HG03196 (cell line): Measurements from ENCODE around the gene ST3GAL2.

ENCODE experiments used
- ATAC-seq: cut with Tn5 transposase; IDR thresholded peaks from one replicate; pipeline ENCODE4 v1.9.1; 2021; ENCODE audit not compliant: unreplicated experiment

ST3GAL2 gene

GRCh38 chr16:70440009-70440692, 1.3 kb upstream of the ST3GAL2 start:
- ATAC-seq = no peak

- peak; percentile 19 for ATAC-seq
Measured at GRCh38 chr16:70438585-70438968, 323 bp downstream of the ST3GAL2 start.

GRCh38 chr16:70437582-70438557, 1.0 kb downstream of the ST3GAL2 start:
- ATAC-seq = no peak

GRCh38 chr16:70437017-70437581, 1.8 kb downstream of the ST3GAL2 start:
- no peak for ATAC-seq

GRCh38 chr16:70434484-70435260, 4.2 kb downstream of the ST3GAL2 start:
- ATAC-seq = no peak

- no peak for ATAC-seq
Measured at GRCh38 chr16:70433458-70434103, 5.3 kb downstream of the ST3GAL2 start.

- no peak for ATAC-seq
Measured at GRCh38 chr16:70432723-70433457, 6.0 kb downstream of the ST3GAL2 start.

GRCh38 chr16:70432356-70432722, 6.6 kb downstream of the ST3GAL2 start:
- ATAC-seq = no peak

- peak; percentile 44 for ATAC-seq
Measured at GRCh38 chr16:70430667-70431536, 8.0 kb downstream of the ST3GAL2 start.

- peak; percentile 15 for ATAC-seq
Measured at GRCh38 chr16:70429888-70430666, 8.8 kb downstream of the ST3GAL2 start.

- ATAC-seq = peak; percentile 26
Measured at GRCh38 chr16:70428178-70428998, 10.5 kb downstream of the ST3GAL2 start.

GRCh38 chr16:70427786-70428177, 11.1 kb downstream of the ST3GAL2 start:
- no peak for ATAC-seq

GRCh38 chr16:70422543-70422942, 16.4 kb downstream of the ST3GAL2 start:
- ATAC-seq = no peak

GRCh38 chr16:70421473-70422311, 17.2 kb downstream of the ST3GAL2 start:
- no peak for ATAC-seq

- no peak for ATAC-seq
Measured at GRCh38 chr16:70421014-70421413, 17.9 kb downstream of the ST3GAL2 start.
